ENCODE results near the gene KIAA0513.

DNA sequence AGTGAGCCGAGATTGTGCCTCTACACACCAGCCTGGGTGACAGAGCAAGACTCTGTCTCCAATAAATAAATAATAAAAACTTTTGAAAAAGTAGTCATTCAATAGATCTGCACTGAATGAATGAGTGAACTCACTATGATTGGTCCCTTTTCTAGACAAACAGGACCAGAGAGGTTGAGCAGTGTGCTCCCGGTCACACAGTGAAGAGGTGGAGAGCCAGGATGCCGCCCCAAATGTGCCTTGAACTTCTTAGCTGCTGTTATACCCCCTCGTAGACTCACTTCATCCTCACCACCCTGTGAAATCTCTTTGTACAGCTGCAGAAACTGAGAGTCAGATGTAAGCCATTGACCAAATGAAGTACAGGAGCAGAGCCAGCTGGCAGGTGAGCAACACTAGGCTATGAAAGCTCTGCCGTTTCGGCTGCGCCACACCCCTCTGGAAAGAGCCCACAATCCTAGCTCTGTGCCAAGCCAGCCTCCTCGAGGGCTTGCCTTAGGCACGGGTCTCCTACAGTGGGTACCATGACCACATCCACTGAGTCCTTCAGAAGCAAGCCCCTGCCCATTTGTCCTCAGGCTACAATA is 7.8 kb upstream of the KIAA0513 start:
- TF ChIP-seq, protein P1, sequence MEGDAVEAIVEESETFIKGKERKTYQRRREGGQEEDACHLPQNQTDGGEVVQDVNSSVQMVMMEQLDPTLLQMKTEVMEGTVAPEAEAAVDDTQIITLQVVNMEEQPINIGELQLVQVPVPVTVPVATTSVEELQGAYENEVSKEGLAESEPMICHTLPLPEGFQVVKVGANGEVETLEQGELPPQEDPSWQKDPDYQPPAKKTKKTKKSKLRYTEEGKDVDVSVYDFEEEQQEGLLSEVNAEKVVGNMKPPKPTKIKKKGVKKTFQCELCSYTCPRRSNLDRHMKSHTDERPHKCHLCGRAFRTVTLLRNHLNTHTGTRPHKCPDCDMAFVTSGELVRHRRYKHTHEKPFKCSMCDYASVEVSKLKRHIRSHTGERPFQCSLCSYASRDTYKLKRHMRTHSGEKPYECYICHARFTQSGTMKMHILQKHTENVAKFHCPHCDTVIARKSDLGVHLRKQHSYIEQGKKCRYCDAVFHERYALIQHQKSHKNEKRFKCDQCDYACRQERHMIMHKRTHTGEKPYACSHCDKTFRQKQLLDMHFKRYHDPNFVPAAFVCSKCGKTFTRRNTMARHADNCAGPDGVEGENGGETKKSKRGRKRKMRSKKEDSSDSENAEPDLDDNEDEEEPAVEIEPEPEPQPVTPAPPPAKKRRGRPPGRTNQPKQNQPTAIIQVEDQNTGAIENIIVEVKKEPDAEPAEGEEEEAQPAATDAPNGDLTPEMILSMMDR (IDR thresholded peaks at IDR 0.05 in 2 of 3, conservative IDR thresholded peaks at IDR 0.05 in 1 of 3; ENCODE audit: borderline replicate concordance in 1 of 3, insufficient read depth in 1 of 3, low read depth in 2 of 3, low read length in 2 of 3), result no peak
- no peak for TF ChIP-seq EZH2 (IDR thresholded peaks at IDR 0.05)
- no peak for TF ChIP-seq POLR2A (IDR thresholded peaks at IDR 0.05; ENCODE audit: borderline replicate concordance, extremely low read depth, insufficient read depth, insufficient read length)
- no peak for TF ChIP-seq RAD21 (IDR thresholded peaks at IDR 0.05; ENCODE audit: low read depth)
- TF ChIP-seq, protein P2, sequence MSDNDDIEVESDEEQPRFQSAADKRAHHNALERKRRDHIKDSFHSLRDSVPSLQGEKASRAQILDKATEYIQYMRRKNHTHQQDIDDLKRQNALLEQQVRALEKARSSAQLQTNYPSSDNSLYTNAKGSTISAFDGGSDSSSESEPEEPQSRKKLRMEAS (IDR thresholded peaks at IDR 0.05), result no peak
- TF ChIP-seq ZNF274 (IDR thresholded peaks at IDR 0.05; ENCODE audit: low read depth, low read length), result no peak
- TF ChIP-seq YY1 (IDR thresholded peaks at IDR 0.05; ENCODE audit: extremely low read depth, insufficient replicate concordance, low read depth, low read length), result no peak
- TF ChIP-seq EZH2phosphoT487 (IDR thresholded peaks at IDR 0.05; ENCODE audit: borderline replicate concordance), result no peak
- TF ChIP-seq POLR2AphosphoS5 (IDR thresholded peaks at IDR 0.05; ENCODE audit: low read depth, low read length), result no peak
- TF ChIP-seq JUND (IDR thresholded peaks at IDR 0.05), result no peak
